Glutamatergic neuron (in vitro differentiated cells): ENCODE measurements around the gene B3GALT4. TPM values are rescaled to one million over a fixed set of nuclear protein-coding genes. Genes with fewer than 3 reads are reported as not detected.
A peak's percentile ranks its signal among the peaks of the same experiment; 100 is the strongest.

ENCODE experiments used
- DNase-seq: peaks from one replicate; pipeline ENCODE4 v3.0.0; 2022
- H3K27ac Mint-ChIP-seq: one replicate; pipeline ENCODE4 v1.8.0; 2020; ENCODE audit warnings: mild to moderate bottlenecking, mixed read lengths, inconsistent platforms; ENCODE audit not compliant: unreplicated experiment
- H3K27me3 Mint-ChIP-seq: one replicate; pipeline ENCODE4 v1.8.0; 2020; ENCODE audit warnings: mild to moderate bottlenecking, moderate library complexity, mixed read lengths, inconsistent platforms; ENCODE audit not compliant: unreplicated experiment
- H3K36me3 Mint-ChIP-seq: one replicate; pipeline ENCODE4 v1.8.0; 2020; ENCODE audit warnings: mild to moderate bottlenecking, mixed read lengths, inconsistent platforms; ENCODE audit not compliant: unreplicated experiment
- H3K4me1 Mint-ChIP-seq: one replicate; pipeline ENCODE4 v1.8.0; 2020; ENCODE audit warnings: mild to moderate bottlenecking, low read depth, mixed read lengths, inconsistent platforms; ENCODE audit not compliant: unreplicated experiment
- H3K4me3 Mint-ChIP-seq: one replicate; pipeline ENCODE4 v1.8.0; 2020; ENCODE audit warnings: mild to moderate bottlenecking, mixed read lengths, inconsistent platforms; ENCODE audit not compliant: unreplicated experiment
- H3K9me3 Mint-ChIP-seq: one replicate; pipeline ENCODE4 v1.8.0; 2020; ENCODE audit warnings: mild to moderate bottlenecking, moderate library complexity, mixed read lengths, inconsistent platforms; ENCODE audit not compliant: unreplicated experiment
- total RNA-seq: library from RNA; stranded (reverse); fragmentation: NEBNext Ultra II Directional; extraction: Animal tissue kit (Norgen Biotek cat#: 25700); gene quantifications from one replicate; pipeline ENCODE4 v1.2.1, GENCODE V29; 2021; ENCODE audit not compliant: unreplicated experiment
- TF ChIP-seq, protein P1 (sequence below): fragments of 200-600 bp; sonication (generic); IDR thresholded peaks from one replicate; pipeline ENCODE4 v1.5.0; 2021; ENCODE audit not compliant: partially characterized antibody, unreplicated experiment

The B3GALT4 gene
- total RNA-seq, 1 donor from 2014 or later, result 8.6 TPM

- H3K27ac Mint-ChIP-seq, result peak within 1 kb of the TSS; percentile 52
- H3K4me3 Mint-ChIP-seq, result peak within 1 kb of the TSS; percentile 94
- DNase-seq, result peak; percentile 43
- H3K4me1 Mint-ChIP-seq, result peaks cover 12% of the 10 kb centered on the region
- peaks cover 10% of the 10 kb centered on the region for H3K27me3 Mint-ChIP-seq
- TF ChIP-seq, protein P1, sequence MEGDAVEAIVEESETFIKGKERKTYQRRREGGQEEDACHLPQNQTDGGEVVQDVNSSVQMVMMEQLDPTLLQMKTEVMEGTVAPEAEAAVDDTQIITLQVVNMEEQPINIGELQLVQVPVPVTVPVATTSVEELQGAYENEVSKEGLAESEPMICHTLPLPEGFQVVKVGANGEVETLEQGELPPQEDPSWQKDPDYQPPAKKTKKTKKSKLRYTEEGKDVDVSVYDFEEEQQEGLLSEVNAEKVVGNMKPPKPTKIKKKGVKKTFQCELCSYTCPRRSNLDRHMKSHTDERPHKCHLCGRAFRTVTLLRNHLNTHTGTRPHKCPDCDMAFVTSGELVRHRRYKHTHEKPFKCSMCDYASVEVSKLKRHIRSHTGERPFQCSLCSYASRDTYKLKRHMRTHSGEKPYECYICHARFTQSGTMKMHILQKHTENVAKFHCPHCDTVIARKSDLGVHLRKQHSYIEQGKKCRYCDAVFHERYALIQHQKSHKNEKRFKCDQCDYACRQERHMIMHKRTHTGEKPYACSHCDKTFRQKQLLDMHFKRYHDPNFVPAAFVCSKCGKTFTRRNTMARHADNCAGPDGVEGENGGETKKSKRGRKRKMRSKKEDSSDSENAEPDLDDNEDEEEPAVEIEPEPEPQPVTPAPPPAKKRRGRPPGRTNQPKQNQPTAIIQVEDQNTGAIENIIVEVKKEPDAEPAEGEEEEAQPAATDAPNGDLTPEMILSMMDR, result no peak
- no peaks in the 10 kb centered on the region for H3K36me3 Mint-ChIP-seq
- peaks cover 9% of the 10 kb centered on the region for H3K9me3 Mint-ChIP-seq
Observed at GRCh38 chr6:33313709-33314514, 37.0 kb downstream of the B3GALT4 start, which contains the start of gene TAPBP. Gene TAPBP (minus strand): TSS chr6:33314078. CDS start chr6:33314041, 37 bp downstream.

GRCh38 chr6:33314515-33314942 is 37.6 kb downstream of the B3GALT4 start:
- Mint-ChIP-seq H3K27me3 (peaks cover 10% of the 10 kb centered on the region), H3K9me3 (peaks cover 11% of the 10 kb centered on the region), H3K4me1 (peaks cover 17% of the 10 kb centered on the region), H3K4me3 (peak overlapping the region; percentile 73), H3K27ac (no peak overlapping the region), H3K36me3 (no peaks in the 10 kb centered on the region)
- DNase-seq, result no peak
- TF ChIP-seq, protein P1, result no peak

GRCh38 chr6:33314943-33315792 is 38.2 kb downstream of the B3GALT4 start:
- no peaks in the 10 kb centered on the region for H3K36me3 Mint-ChIP-seq
- no peak overlapping the region for H3K27ac Mint-ChIP-seq
- H3K9me3 Mint-ChIP-seq, result peaks cover 11% of the 10 kb centered on the region
- TF ChIP-seq, protein P1, result no peak
- no peak for DNase-seq
- H3K27me3 Mint-ChIP-seq, result peaks cover 10% of the 10 kb centered on the region
- peak overlapping the region; percentile 73 for H3K4me3 Mint-ChIP-seq
- H3K4me1 Mint-ChIP-seq, result peaks cover 17% of the 10 kb centered on the region

GRCh38 chr6:33315793-33316602 is 39.1 kb downstream of the B3GALT4 start:
- TF ChIP-seq, protein P1, result no peak
- DNase-seq, result no peak
- Mint-ChIP-seq H3K36me3 (no peaks in the 10 kb centered on the region), H3K4me3 (peak overlapping the region; percentile 81), H3K27ac (no peak overlapping the region), H3K9me3 (peaks cover 15% of the 10 kb centered on the region), H3K4me1 (peaks cover 18% of the 10 kb centered on the region), H3K27me3 (peaks cover 10% of the 10 kb centered on the region)
